ENCODE results near the gene PPP2R3A.

Gene PPP2R3A

DNA sequence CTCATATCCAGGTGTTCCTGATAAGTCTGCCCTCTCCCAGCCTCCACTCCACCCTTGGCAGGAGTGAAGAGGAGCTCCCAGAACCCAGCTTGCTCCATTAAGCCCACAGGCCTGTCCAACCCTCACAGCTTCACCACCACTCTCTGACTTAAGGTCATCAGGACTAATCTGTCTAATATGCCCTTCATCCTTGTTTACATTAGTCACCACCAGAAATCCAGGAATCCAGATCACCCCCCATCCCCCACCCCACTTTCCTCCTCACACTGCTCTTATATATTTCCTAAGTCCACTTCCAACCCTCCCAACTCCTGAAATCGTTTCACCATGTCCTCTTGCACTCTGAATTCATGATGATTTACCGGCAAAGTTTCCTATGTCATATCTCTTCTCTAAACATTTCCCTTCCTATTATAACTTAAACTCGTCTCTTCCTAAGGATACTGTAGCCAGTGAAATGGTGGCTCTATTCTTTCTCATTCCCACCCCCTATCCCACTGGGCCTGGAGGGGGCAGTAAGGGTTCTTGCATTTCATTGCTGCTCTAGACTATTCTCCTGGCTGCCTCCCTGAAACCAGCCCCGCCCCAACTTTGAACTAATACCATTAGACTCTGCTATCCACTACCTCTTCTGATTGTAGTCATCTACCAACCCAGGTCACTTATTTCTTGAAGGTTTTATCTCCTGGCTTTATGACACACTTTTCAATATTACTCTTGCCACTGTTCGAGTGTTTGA lies 43.4 kb downstream of the PPP2R3A start:
- TF ChIP-seq, protein P1, sequence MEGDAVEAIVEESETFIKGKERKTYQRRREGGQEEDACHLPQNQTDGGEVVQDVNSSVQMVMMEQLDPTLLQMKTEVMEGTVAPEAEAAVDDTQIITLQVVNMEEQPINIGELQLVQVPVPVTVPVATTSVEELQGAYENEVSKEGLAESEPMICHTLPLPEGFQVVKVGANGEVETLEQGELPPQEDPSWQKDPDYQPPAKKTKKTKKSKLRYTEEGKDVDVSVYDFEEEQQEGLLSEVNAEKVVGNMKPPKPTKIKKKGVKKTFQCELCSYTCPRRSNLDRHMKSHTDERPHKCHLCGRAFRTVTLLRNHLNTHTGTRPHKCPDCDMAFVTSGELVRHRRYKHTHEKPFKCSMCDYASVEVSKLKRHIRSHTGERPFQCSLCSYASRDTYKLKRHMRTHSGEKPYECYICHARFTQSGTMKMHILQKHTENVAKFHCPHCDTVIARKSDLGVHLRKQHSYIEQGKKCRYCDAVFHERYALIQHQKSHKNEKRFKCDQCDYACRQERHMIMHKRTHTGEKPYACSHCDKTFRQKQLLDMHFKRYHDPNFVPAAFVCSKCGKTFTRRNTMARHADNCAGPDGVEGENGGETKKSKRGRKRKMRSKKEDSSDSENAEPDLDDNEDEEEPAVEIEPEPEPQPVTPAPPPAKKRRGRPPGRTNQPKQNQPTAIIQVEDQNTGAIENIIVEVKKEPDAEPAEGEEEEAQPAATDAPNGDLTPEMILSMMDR (IDR thresholded peaks at IDR 0.05; ENCODE audit: low read depth, low read length, missing control alignments), result no peak
- DNase-seq (ENCODE audit: low read depth), result no peak
- in situ Hi-C loops (cut with HindIII; ENCODE audit: low sequenced_read_pairs), result no loop called here
- H3K4me3 ChIP-seq (ENCODE audit: low read depth, low read length), result no peak overlapping the region

- no peak for DNase-seq (ENCODE audit: low read depth)
- TF ChIP-seq, protein P1 (IDR thresholded peaks at IDR 0.05; ENCODE audit: low read depth, low read length, missing control alignments), result no peak
- H3K4me3 ChIP-seq (ENCODE audit: low read depth, low read length), result no peak overlapping the region
- in situ Hi-C loops (cut with HindIII; ENCODE audit: low sequenced_read_pairs), result no loop called here
These were observed 53.3 kb downstream of the PPP2R3A start for GRCh38 chr3:136018876-136019275.

GRCh38 chr3:136021803-136022202 lies 56.3 kb downstream of the PPP2R3A start:
- no peak for DNase-seq (ENCODE audit: low read depth)
- no peak overlapping the region for H3K4me3 ChIP-seq (ENCODE audit: low read depth, low read length)
- in situ Hi-C loops (cut with HindIII; ENCODE audit: low sequenced_read_pairs), result no loop called here
- TF ChIP-seq, protein P1 (IDR thresholded peaks at IDR 0.05; ENCODE audit: low read depth, low read length, missing control alignments), result no peak

DNA sequence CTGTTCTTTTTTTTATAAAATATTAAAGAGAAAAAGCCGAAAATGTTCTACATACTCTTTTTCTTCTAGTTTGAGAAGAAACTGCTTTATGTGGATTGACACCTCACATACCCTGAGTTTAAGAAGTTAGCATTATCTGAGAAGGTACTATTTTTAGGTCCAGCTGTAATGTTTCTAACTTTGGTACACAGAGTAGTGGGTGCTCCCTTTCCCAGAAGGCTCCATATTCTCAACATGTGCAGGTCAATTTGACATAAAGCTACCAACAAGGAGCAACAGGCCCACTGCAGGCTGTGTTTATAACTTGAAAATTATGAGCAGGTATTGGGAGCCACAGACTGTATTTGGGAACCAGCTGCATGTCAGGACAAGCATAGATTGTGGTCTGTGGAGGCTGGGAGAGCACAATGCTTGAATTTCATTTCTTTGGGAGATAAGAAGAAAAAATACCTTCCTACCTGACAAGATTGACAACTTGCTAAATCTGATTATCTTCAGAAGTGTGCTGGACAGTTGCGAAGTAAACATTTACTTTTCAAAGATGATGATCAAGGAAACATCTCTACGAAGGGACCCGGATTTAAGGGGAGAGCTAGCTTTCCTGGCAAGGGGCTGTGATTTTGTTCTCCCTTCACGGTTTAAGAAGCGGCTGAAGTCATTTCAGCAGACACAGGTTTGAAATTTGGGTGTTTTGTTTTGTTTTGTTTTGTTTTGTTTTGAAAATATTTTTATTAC lies 57.2 kb downstream of the PPP2R3A start:
- no peak for DNase-seq (ENCODE audit: low read depth)
- TF ChIP-seq, protein P1 (IDR thresholded peaks at IDR 0.05; ENCODE audit: low read depth, low read length, missing control alignments), result no peak
- in situ Hi-C loops (cut with HindIII; ENCODE audit: low sequenced_read_pairs), result no loop called here
- no peak overlapping the region for H3K4me3 ChIP-seq (ENCODE audit: low read depth, low read length)

- no peak overlapping the region for H3K4me3 ChIP-seq (ENCODE audit: low read depth, low read length)
- in situ Hi-C loops (cut with HindIII; ENCODE audit: low sequenced_read_pairs), result no loop called here
- no peak for DNase-seq (ENCODE audit: low read depth)
- TF ChIP-seq, protein P1 (IDR thresholded peaks at IDR 0.05; ENCODE audit: low read depth, low read length, missing control alignments), result no peak
These were observed 57.9 kb downstream of the PPP2R3A start for GRCh38 chr3:136023264-136023978.

GRCh38 chr3:136036306-136036705 lies 70.8 kb downstream of the PPP2R3A start:
- TF ChIP-seq, protein P1 (IDR thresholded peaks at IDR 0.05; ENCODE audit: low read depth, low read length, missing control alignments), result no peak
- in situ Hi-C loops (cut with HindIII; ENCODE audit: low sequenced_read_pairs), result no loop called here
- no peak for DNase-seq (ENCODE audit: low read depth)
- no peak overlapping the region for H3K4me3 ChIP-seq (ENCODE audit: low read depth, low read length)
